ENCODE data around the gene LCE7A. TPM values are rescaled to one million over a fixed set of nuclear protein-coding genes. Genes with fewer than 3 reads are reported as not detected.

Gene LCE7A
- total RNA-seq, 1 experiment from 2014 or later, result not detected

DNA sequence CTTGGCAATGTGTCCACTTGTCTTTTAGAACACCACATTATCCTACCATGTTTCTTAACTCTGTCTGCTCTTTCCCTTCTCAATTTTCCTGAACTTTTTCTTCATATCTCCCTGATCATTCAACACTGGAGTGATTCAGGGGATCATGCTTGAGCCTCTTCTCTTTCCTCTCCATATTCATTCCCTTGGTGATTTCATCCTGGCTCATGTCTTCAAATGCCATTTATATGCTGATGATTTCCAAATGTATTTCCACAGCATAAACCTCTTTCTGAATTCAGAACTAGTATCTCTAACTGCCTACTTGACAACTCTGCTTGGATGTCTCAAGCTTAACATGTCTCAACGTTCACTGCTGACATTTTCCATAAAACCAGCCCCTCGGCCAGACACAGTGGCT lies 40.1 kb downstream of the LCE7A start:
- Histone ChIP-seq H3K9me3 (replicated peaks) (no peaks in the 10 kb centered on the region), H3K36me3 (no peaks in the 10 kb centered on the region), H3K4me3 (no peak overlapping the region), H3K27ac (no peak overlapping the region), H3K27me3 (no peaks in the 10 kb centered on the region), H3K4me1 (no peaks in the 10 kb centered on the region)
- DNase-seq, result no peak

DNA sequence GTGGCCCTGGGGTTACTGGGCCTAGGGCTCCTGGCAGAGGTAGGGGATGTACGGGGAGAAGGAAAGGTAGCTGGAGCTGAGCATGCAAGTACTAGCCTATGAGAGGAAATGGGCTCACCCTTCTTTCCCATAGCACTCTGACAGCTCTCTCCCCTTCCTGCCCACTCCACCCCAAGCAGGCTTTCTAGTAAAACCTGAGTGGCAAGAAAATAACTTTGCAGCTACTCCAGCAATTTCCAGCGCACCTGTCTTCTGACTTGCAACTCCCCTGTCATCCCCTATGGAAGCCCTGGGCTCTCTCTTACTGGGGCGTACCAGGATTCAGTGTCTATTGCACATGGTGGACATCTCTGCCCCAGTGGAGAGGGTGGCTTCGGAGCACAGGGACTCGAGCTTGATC lies 41.8 kb downstream of the LCE7A start:
- no peaks in the 10 kb centered on the region for H3K36me3 ChIP-seq
- DNase-seq, result no peak
- no peaks in the 10 kb centered on the region for H3K4me1 ChIP-seq
- H3K4me3 ChIP-seq, result no peak overlapping the region
- no peak overlapping the region for H3K27ac ChIP-seq
- H3K27me3 ChIP-seq, result no peaks in the 10 kb centered on the region
- H3K9me3 ChIP-seq (replicated peaks), result no peaks in the 10 kb centered on the region

DNA sequence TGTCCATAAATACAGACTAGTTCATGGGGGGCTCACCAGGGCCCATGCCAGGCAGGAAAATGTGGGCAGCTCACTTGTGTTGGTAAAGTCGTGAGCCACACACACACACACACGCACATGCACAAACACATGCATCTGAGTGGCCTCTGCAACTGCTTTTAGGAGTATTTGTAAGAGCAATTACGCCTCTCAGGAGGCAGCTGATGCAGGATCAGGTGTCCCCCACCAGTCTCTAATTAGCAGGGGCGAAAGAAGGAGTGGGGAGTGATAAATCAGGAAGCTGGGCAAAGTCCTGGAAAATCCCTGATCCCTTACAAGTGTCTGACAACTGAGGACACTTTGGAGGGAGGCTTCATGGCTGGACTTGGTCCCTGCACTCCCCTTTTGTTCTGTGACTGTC lies 42.8 kb downstream of the LCE7A start:
- no peaks in the 10 kb centered on the region for H3K9me3 ChIP-seq (replicated peaks)
- no peaks in the 10 kb centered on the region for H3K4me1 ChIP-seq
- no peak overlapping the region for H3K27ac ChIP-seq
- H3K36me3 ChIP-seq, result no peaks in the 10 kb centered on the region
- no peaks in the 10 kb centered on the region for H3K27me3 ChIP-seq
- DNase-seq, result no peak
- H3K4me3 ChIP-seq, result no peak overlapping the region

DNA sequence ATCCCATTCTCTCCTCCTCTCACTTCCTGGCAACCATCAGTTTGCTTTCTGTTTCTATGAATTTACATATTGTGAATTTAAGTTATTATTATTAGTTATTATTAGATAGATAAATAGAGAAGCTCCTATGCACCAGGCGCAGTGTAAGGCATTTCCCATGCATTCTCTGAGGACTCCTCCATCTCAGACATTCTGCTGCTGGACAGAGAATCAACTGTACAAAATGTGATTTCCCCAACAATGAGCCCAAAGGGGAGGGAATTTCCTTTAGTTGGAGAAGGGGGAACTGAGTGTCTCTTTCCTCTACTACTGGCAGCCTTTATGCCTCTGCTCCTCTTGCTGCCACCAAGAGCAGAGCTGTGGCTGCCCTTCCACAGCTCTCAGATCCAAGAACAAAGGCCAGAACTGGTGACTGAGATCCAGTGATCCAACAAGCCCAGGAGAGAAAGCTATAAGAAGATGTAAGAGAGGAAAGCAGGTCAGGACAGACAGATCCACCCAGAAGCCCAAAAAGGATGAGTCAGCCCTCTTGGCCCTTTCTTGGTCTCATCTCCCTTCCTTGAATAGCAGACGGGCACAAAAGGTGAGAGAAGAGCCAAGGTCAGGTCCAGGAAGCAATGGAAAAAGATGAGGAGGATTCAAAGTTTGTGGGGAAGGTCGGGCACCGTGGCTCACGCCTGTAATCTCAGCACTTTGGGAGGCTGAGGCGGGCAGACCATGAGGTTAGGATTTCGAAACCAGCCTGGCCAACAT lies 45.1 kb downstream of the LCE7A start:
- Histone ChIP-seq H3K9me3 (replicated peaks) (no peaks in the 10 kb centered on the region), H3K4me1 (no peaks in the 10 kb centered on the region), H3K27me3 (no peaks in the 10 kb centered on the region), H3K4me3 (no peak overlapping the region), H3K27ac (no peak overlapping the region), H3K36me3 (no peaks in the 10 kb centered on the region)
- DNase-seq, result no peak

DNA sequence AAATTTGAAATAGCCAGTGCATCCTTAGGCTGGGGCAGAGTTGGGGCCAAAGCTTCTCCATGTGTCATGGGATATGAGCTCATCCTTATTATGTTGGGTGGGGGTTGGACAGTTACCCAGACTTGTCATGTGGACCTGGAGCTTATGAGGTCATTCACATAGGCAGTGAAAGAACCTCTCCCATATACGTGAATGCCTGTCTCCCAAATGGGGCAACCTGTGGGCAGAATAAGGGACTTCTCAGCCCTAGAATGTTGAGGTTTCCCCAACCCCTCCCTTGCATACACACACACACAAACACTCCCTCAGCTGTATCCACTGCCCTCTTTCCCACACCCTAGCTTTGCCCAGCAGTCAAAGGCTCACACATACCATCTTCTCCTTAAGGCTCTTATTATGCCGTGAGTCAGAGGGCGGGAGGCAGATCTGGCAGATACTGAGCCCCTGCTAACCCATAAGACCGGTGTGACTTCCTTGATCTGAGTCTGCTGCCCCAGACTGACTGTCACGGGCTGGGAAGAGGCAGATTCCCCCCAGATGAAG lies 46.3 kb downstream of the LCE7A start:
- Histone ChIP-seq H3K27ac (no peak overlapping the region), H3K4me1 (no peaks in the 10 kb centered on the region), H3K36me3 (no peaks in the 10 kb centered on the region), H3K27me3 (no peaks in the 10 kb centered on the region), H3K4me3 (no peak overlapping the region), H3K9me3 (replicated peaks) (no peaks in the 10 kb centered on the region)
- DNase-seq, result no peak

DNA sequence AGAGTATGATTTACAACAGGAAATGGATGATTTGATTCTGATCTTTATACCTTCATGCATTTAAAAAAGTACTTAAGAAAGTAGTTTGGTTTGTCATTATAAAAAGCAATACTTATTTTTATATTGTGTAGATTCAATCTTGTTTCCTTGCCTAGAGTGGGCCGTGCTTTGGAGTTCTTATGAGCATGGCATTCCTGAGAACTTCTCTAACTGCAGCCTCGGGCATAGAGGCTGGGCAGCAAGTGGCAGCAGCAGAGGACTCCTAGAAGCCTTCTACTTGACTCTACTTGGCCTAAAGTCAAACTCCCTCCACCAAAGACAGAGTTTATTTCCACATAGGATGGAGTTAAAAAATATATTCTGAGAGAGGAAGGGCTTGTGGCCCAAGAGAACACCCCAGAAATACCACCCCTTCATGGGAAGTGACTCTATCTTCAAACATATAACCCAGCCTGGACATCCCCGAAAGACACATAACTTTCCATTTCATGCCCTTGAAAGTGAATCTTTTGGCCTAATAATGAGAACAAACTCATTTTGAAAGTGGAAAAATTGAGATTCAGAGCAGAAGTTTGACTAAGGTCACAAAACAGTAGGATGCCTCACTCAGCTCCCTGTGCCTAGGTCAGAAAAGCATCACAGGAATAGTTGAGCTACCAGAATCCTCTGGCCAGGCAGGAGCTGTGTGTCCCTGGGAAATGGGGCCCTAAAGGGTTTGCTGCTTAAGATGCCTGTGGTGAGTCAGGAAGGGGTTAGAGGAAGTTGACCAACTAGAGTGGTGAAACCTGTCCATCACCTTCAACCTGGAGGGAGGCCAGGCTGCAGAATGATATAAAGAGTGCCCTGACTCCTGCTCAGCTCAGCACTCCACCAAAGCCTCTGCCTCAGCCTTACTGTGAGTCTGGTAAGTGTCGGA lies 48.1 kb downstream of the LCE7A start, which contains the start of gene IVL:
Gene IVL, plus strand, starts transcription at position 861 of the 916 bp plus-strand sequence. CDS start 1,252 bp downstream, outside the sequence.
- H3K4me1 ChIP-seq, result no peaks in the 10 kb centered on the region
- H3K27me3 ChIP-seq, result no peaks in the 10 kb centered on the region
- no peaks in the 10 kb centered on the region for H3K36me3 ChIP-seq
- H3K4me3 ChIP-seq, result no peak within 1 kb of the TSS
- DNase-seq, result no peak
- H3K9me3 ChIP-seq (replicated peaks), result no peaks in the 10 kb centered on the region
- no peak within 1 kb of the TSS for H3K27ac ChIP-seq

DNA sequence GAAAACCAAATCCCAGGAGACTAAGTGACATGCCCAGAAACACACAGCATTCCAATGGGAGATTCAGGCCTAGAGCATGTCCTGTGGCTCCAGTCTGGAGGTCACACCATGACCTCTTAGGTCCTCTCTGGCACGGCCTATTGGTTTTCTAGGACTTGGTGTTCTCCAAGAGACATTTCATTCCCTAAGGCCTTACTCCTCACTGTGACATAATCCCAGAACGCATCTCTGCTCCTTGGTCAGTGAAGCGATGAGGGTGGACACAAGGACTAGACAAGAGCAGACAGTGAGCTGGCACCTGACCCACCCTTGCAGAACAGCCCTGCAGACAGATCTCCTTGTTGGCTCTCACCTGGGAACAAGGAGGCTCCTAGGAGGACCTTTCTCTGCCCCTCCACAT lies 49.4 kb downstream of the LCE7A start:
- no peak for DNase-seq
- Histone ChIP-seq H3K27ac (no peak overlapping the region), H3K27me3 (no peaks in the 10 kb centered on the region), H3K9me3 (replicated peaks) (no peaks in the 10 kb centered on the region), H3K4me1 (no peaks in the 10 kb centered on the region), H3K4me3 (no peak overlapping the region), H3K36me3 (no peaks in the 10 kb centered on the region)

Other genes starting within 250 kb of the LCE7A start
- gene LCE3B, start 246.2 kb upstream of the LCE7A start, total RNA-seq (2014; rRNA removed; shearing (Covaris generic)), result not detected in 2 replicates
- gene LCE3A, start 236.9 kb upstream of the LCE7A start, total RNA-seq (2014; rRNA removed; shearing (Covaris generic)), result not detected in 2 replicates
- not detected in 2 replicates for gene LCE2D, start 196.6 kb upstream of the LCE7A start, total RNA-seq (2014; rRNA removed; shearing (Covaris generic))
- not detected in 2 replicates for gene LCE2C, start 184.7 kb upstream of the LCE7A start, total RNA-seq (2014; rRNA removed; shearing (Covaris generic))
- not detected in 2 replicates for gene LCE2B, start 173.9 kb upstream of the LCE7A start, total RNA-seq (2014; rRNA removed; shearing (Covaris generic))
- gene LCE2A, start 161.7 kb upstream of the LCE7A start, total RNA-seq (2014; rRNA removed; shearing (Covaris generic)), result not detected in 2 replicates
- not detected in 2 replicates for gene LCE4A, start 151.8 kb upstream of the LCE7A start, total RNA-seq (2014; rRNA removed; shearing (Covaris generic))
- not detected in 2 replicates for gene KPRP, start 102.0 kb upstream of the LCE7A start, total RNA-seq (2014; rRNA removed; shearing (Covaris generic))
- gene LCE1F, start 84.9 kb upstream of the LCE7A start, total RNA-seq (2014; rRNA removed; shearing (Covaris generic)), result not detected in 2 replicates
- not detected in 2 replicates for gene LCE1E, start 73.7 kb upstream of the LCE7A start, total RNA-seq (2014; rRNA removed; shearing (Covaris generic))
- gene LCE1D, start 63.3 kb upstream of the LCE7A start, total RNA-seq (2014; rRNA removed; shearing (Covaris generic)), result not detected in 2 replicates
- gene LCE1C, start 53.3 kb upstream of the LCE7A start, total RNA-seq (2014; rRNA removed; shearing (Covaris generic)), result not detected in 2 replicates
- not detected in 2 replicates for gene LCE1B, start 48.0 kb upstream of the LCE7A start, total RNA-seq (2014; rRNA removed; shearing (Covaris generic))
- gene LCE1A, start 32.5 kb upstream of the LCE7A start, total RNA-seq (2014; rRNA removed; shearing (Covaris generic)), result not detected in 2 replicates
- not detected in 2 replicates for gene LCE6A, start 17.1 kb upstream of the LCE7A start, total RNA-seq (2014; rRNA removed; shearing (Covaris generic))
- gene SMCP, start 18.3 kb downstream of the LCE7A start, total RNA-seq (2014; rRNA removed; shearing (Covaris generic)), result not detected in 2 replicates
- gene IVL, start 48.5 kb downstream of the LCE7A start, total RNA-seq (2014; rRNA removed; shearing (Covaris generic)), result not detected in 2 replicates
- gene SPRR5, start 87.2 kb downstream of the LCE7A start, total RNA-seq (2014; rRNA removed; shearing (Covaris generic)), result not detected in 2 replicates
- not detected in 2 replicates for gene SPRR4, start 110.7 kb downstream of the LCE7A start, total RNA-seq (2014; rRNA removed; shearing (Covaris generic))
- not detected in 2 replicates for gene SPRR1A, start 124.1 kb downstream of the LCE7A start, total RNA-seq (2014; rRNA removed; shearing (Covaris generic))
- gene SPRR3, start 141.8 kb downstream of the LCE7A start, total RNA-seq (2014; rRNA removed; shearing (Covaris generic)), result not detected in 2 replicates
- not detected in 2 replicates for gene SPRR1B, start 171.2 kb downstream of the LCE7A start, total RNA-seq (2014; rRNA removed; shearing (Covaris generic))
- gene SPRR2D, start 181.1 kb downstream of the LCE7A start, total RNA-seq (2014; rRNA removed; shearing (Covaris generic)), result not detected in 2 replicates
- not detected in 2 replicates for gene SPRR2A, start 197.5 kb downstream of the LCE7A start, total RNA-seq (2014; rRNA removed; shearing (Covaris generic))
- not detected in 2 replicates for gene SPRR2B, start 211.6 kb downstream of the LCE7A start, total RNA-seq (2014; rRNA removed; shearing (Covaris generic))
- not detected in 2 replicates for gene SPRR2E, start 234.5 kb downstream of the LCE7A start, total RNA-seq (2014; rRNA removed; shearing (Covaris generic))

All from SJCRH30 (cell line).